Brain microvascular endothelial cell (primary cell): ENCODE results near the gene USP44.
"Not testable (repeated sequence)": the region's sequence is repeated elsewhere in the genome, so short reads cannot be mapped to it uniquely, and the experiment has no call there.

Experiments used
- DNase-seq: peaks from one replicate; pipeline ENCODE4 v3.0.0-alpha.2; 2020
- H3K27ac ChIP-seq: fragments of 250-450 bp; sonication (Bioruptor Pico); 2 replicates; pipeline ENCODE4 v1.5.1; 2020; ENCODE audit warnings: mild to moderate bottlenecking, moderate library complexity
- H3K27me3 ChIP-seq: fragments of 250-450 bp; sonication (Bioruptor Pico); replicated peaks from 2 replicates; pipeline ENCODE4 v1.5.1; 2020; ENCODE audit warnings: mild to moderate bottlenecking
- H3K36me3 ChIP-seq: fragments of 250-450 bp; sonication (Bioruptor Pico); replicated peaks from 2 replicates; pipeline ENCODE4 v1.5.1; 2020; ENCODE audit warnings: mild to moderate bottlenecking
- H3K4me3 ChIP-seq: 2 replicates; pipeline ENCODE4 v1.5.1; 2011; ENCODE audit warnings: low read depth, mild to moderate bottlenecking, control low read depth, low read length, moderate library complexity
- in situ Hi-C: cut with HindIII; loops from 2 replicates; pipeline ENCODE4 v1.10.0; 2017; ENCODE audit warnings: low sequenced_read_pairs, low pct_ligation_motif_present
- TF ChIP-seq, protein P1 (sequence below): IDR thresholded peaks from 2 replicates; pipeline ENCODE4 v1.5.1; 2011; ENCODE audit warnings: low read depth, mild to moderate bottlenecking, moderate library complexity, low read length, control low read depth, inconsistent platforms; ENCODE audit errors: missing control alignments

USP44 gene

DNA sequence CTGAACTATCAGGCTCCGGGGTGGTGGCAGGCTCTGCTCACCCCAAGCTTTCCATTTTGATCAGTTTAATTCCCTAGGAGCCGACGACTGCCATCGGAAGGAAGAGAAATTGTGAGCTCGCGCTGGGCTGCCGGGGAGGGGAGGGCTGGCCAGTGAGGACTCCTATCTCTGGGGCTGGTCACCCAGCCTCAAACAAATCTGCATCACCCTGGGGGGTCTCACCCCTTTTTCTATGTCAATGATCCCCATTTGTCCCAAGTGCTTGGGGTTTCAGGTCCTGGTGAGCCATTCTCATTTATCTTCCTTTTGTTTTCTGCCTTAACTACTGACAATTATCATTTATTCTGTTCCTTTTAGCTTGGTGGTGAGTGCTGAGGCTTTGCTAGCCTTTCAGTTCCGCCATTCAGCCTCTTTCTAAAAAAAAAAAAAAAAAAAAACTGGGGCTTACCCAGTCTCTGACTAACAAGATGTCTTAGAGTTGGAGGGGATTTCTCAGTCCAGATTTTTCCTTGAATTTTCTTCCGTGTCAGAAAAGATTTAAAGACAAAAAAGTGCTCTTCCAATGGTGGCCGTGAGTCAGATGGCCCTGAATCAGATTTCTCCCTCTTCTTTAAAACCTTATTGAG lies 22.8 kb upstream of the USP44 start:
- no peak for DNase-seq
- TF ChIP-seq, protein P1, sequence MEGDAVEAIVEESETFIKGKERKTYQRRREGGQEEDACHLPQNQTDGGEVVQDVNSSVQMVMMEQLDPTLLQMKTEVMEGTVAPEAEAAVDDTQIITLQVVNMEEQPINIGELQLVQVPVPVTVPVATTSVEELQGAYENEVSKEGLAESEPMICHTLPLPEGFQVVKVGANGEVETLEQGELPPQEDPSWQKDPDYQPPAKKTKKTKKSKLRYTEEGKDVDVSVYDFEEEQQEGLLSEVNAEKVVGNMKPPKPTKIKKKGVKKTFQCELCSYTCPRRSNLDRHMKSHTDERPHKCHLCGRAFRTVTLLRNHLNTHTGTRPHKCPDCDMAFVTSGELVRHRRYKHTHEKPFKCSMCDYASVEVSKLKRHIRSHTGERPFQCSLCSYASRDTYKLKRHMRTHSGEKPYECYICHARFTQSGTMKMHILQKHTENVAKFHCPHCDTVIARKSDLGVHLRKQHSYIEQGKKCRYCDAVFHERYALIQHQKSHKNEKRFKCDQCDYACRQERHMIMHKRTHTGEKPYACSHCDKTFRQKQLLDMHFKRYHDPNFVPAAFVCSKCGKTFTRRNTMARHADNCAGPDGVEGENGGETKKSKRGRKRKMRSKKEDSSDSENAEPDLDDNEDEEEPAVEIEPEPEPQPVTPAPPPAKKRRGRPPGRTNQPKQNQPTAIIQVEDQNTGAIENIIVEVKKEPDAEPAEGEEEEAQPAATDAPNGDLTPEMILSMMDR, result no peak
- H3K36me3 ChIP-seq, result no peaks in the 10 kb centered on the region
- no peak overlapping the region for H3K27ac ChIP-seq
- in situ Hi-C loops, result no loop called here
- no peaks in the 10 kb centered on the region for H3K27me3 ChIP-seq
- no peak overlapping the region for H3K4me3 ChIP-seq

DNA sequence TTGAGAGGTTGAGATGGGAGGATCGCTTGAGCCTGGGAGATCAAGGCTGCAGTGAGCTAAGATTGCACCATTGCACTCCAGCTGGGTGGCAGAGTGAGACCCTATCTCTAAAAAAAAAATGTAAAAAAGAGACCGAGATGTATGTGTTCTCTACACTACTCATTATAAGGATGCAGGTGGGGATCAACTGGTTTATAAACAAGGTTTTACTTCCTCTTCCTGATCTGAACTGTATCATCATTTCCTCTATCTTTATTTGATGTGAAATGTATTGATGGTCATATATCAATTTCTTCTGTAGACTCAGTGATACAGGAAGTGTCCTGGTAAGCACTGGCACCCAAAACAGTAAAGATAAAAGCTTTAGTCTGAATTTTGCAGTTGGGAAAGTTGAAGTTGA lies 20.1 kb upstream of the USP44 start:
- in situ Hi-C loops, result no loop called here
- TF ChIP-seq, protein P1, result no peak
- H3K27me3 ChIP-seq, result no peaks in the 10 kb centered on the region

DNA sequence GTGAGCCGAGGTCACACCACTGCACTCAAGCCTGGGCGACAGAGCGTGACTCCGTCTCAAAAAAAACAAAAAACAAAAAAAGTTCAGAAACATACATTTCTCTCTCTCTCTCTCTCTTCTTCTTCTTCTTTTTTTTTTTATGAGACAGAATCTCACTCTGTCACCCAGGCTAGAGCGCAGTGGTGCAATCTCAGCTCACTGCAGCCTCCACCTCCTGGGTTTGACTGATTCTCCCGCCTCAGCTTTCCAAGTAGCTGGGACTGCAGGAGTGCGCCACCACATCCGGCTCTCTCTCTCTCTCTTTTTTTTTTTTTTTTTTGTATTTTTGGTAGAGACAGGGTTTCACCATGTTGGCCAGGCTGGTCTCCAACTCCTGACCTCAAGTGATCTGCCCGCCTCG lies 16.8 kb upstream of the USP44 start:
- DNase-seq, in situ Hi-C loops, H3K27me3 ChIP-seq, H3K4me3 ChIP-seq, H3K27ac ChIP-seq, H3K36me3 ChIP-seq: not testable (repeated sequence)

More for the DNA sequence above, 20.1 kb upstream of the USP44 start:
- Histone ChIP-seq H3K27ac (no peak overlapping the region), H3K36me3 (no peaks in the 10 kb centered on the region), H3K4me3 (no peak overlapping the region)
- no peak for DNase-seq

DNA sequence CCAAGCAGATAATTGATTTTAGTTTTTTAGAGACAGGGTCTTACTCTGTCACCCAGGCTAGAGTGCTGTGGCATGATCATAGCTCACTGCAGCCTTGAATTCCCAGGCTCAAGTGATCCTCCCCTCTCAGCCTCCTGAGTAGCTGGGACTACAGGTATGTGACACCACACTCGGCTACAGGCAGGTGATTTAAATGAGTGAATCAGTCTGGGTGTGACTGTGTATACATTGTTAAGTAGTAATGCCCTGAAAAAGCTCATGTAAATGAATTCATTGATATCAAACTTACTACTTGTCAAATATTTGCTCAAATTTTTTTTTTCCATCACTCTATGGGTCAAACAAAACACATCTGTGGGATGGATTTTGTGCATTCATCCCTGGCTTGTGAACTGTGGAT lies 6.3 kb upstream of the USP44 start:
- TF ChIP-seq, protein P1, result no peak
- Histone ChIP-seq H3K27me3 (no peaks in the 10 kb centered on the region), H3K36me3 (no peaks in the 10 kb centered on the region), H3K4me3 (no peak overlapping the region), H3K27ac (no peak overlapping the region)
- no peak for DNase-seq
- in situ Hi-C loops, result no loop called here

DNA sequence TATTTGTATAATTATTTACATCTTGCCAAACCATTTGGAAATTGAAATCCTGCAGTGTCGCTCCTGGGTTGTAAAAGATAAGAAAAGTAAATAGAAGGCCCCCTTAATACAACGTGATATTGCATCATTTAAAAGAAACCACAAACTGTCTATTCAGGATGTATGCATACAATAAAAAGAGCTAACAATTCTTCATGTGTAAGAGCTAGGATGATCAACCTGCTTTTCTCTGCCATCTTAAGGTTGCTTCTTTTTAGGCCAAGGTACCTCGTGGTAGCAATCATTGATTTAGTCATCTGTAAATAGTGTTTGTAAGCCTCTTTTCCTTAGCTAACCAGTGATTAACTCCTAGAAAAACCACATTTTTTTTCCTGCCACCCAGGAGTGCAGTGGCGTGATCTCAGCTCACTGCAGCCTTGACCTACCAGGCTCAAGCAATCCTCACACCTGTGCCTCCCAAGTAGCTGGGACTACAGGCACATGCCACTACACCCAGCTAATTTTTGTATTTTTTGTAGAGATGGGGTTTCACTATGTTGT lies 3.3 kb upstream of the USP44 start:
- H3K27ac ChIP-seq, result no peak overlapping the region
- no peaks in the 10 kb centered on the region for H3K27me3 ChIP-seq
- no peaks in the 10 kb centered on the region for H3K36me3 ChIP-seq
- in situ Hi-C loops, result no loop called here
- no peak overlapping the region for H3K4me3 ChIP-seq
- DNase-seq, result no peak
- TF ChIP-seq, protein P1, result no peak

DNA sequence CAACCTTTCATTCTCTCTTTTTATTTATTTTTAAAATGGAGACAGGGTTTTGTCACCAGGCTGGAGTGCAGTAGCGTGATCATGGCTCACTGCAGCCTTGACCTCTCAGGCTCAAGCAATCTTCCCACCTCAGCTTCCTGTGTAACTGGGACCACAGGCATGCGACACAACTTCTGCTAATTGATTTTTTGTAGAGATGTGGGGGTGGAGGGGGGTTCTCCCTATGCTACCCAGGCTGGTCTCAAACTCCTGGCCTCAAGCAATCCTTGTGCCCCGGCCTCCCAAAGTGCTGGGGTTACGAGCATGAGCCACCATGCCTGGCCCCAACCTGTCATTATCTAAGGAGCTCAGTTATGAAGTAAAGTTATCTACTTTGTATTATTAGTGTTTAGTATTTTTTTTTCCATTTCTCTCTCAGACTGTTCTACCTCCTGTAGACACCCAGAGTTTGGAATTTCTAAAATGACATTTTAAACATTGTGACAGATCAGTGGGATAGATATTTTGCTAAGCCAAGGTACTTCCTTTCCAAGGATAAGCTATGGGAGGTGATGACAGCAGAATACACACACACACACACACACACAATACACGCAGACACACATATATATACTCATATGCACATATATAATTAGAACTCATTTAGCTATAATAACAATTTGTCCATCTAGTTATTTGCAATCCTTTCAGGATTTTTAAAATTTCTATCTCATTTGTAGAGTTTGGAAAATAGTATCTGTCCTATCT lies 2.1 kb upstream of the USP44 start:
- Histone ChIP-seq H3K36me3 (no peaks in the 10 kb centered on the region), H3K27me3 (no peaks in the 10 kb centered on the region), H3K4me3 (no peak overlapping the region), H3K27ac (no peak overlapping the region)
- TF ChIP-seq, protein P1, result no peak
- no peak for DNase-seq
- in situ Hi-C loops, result no loop called here
